GM21447 (cell line): ENCODE results near the gene TTN.

ENCODE experiments used
- ATAC-seq: cut with Tn5 transposase; IDR thresholded peaks from one replicate; pipeline ENCODE4 v1.9.1; 2021; ENCODE audit not compliant: unreplicated experiment

The TTN gene

DNA sequence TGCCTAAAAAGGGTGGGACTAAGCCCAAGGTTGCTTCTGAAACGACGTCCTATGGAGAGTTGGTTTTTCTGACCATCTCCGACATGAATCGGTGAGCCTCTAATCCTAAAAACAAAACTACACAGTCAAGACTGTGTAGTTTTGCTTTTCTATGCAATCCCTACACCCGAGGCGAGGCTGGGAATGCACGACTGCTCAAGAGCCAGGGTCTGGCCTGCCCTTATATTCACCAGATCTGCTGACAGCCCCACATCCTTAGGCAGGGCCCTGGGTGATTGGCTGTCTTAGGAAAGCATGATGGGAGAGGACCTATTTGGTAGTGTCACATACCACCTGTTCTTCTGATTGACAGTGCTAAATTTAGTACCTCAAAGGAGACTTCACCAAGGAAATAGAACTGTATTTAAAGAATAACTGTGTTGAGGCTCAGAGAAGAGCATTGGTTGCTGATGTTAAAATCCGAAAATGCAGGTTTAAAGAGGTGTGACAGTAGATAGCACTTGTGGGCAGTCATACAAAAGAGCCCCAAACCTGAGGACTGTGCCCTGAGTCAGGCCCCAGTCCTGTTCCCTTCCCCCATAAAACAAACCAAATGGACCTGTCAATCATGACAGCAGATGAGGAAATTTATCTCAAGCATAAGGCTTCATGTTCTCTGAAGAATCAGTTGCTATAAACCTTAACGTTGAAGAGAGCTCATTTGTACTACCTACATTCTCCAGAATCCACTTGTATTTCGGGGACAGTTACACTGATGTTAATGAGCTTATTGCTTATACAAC lies at the start of gene TTN:
TSS of gene TTN (minus strand) at position 197 of the 782 bp plus-strand sequence. CDS start 2,781 bp downstream, outside the sequence.
- no peak for ATAC-seq

DNA sequence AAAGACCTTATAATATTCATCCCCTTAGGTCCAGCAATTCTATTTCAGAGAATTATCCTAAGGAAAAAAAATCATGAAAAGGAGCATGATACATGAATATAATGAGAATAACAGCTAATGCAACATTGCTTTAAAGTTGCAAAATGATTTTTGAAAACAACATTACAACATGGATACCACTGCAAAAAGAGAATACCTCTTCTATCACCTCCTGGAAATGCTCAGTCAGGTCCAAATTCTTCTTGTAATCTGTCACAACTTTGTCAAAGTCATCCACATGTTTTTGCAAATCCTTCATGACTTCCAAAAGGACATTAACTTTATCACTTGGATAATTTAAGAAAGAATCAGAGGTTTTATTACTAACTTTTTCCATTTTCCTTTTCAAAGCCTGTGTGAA lies 47.9 kb upstream of the TTN start:
- no peak for ATAC-seq

DNA sequence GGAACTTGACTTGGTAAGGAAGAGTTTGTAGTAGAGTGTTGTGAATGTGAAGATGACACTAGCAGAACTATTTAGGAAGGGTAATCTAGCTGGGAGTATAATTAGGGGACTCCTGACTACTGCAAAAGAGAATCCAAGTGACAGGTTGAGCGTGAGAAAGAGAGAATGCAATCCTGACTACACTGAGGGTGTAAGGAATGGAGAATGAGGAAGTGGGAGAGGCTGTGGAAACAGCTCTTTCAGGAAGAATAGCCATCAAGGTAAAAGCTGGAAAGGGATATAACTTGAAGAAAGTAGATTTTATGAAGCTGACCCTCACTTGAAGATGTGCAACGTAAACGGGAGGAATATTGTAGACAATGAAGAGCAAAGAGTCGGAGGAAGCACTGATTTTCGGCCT lies 41.1 kb upstream of the TTN start:
- no peak for ATAC-seq

DNA sequence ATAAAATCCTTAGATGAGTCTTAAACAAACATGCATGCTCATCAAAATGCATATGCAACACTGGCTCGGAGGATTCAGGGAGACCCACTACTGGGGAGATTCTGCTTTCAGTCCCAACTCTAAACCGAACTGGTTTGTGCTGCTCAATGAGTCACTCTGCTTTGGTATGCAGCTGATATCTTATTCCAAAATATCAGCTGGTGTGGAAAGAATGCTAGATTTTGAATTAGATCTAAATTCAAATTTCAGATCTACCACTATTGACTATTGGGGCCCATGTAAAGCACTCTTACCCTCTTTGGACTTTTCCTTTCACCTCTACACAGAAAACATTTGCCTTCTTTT lies 39.2 kb upstream of the TTN start:
- no peak for ATAC-seq

DNA sequence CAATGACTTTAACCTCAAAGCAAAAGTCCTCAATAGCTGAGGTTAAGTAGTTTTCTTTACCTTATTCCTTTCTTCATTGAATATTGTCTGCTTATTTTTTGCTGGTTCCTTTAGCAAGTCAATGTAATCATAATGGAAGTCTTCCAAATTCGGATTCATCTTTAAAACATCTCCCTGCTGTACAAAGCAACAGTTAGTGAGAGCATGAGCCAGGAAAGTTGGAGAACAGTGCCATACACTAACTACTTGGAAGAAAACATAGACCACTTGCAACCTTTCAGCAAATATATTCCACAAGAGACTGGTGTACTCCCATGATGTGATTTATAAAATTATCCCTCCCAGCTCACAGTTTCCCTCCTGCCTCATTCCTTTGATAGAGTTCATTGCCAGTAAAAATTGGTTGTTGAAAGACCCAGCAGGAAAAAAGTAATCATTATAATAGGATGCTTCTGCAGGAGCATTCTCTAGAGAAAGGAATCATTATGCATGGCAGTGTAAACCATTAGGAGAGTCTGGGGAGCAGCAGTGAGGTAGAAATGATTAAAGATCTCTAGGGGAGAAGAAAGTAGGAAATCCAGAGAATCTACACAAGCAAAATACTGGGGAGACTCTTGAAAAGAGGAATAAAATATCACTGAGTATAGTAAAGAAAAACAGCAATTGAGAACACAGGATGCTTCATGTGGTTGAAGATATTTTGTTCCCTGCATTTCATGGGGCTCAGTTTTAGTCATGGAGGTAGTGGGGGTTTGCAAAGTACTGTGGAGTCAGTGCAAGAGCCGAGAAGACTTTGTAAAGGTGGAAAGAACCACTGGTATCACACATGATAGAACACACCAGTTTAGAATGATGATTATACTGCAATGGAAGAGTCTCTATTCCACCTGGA lies 38.6 kb upstream of the TTN start:
- ATAC-seq, result no peak

DNA sequence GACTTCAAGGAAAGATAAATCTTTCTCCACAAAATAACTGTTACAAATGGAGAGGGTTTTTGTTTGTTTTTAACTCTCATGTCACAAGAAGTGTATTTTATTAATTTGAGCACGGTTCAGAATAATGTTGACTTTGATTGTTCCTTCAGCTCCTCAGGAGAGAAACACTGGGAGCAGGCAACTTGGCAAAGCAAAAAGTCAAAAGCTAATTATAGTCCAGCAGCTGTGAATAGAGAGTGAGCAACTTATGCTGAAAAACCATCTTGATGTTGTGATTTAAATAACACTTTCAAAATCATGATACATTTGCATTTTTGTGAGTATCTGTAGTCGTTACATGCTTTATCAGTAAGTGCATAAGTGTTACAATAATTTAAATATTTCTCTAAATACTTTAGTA lies 37.5 kb upstream of the TTN start:
- no peak for ATAC-seq

DNA sequence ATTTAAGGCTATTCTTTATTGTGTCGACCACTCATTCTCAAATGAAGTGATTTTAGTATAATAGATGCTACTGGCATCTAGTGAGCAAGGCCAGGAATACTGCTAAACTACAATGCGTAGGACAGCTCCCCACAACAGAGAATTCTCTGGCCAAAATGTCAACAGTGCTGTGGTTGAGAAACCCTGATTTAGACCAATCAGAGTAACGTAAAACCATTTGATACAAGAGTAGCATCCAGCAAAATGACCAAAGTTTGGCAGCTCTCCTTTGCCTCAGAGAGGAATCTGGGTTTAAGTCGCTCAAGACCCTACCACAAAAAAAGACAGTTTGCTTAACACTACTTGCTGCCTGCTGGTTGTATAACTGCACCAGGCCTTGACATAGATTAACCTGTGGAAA lies 37.0 kb upstream of the TTN start:
- ATAC-seq, result no peak

DNA sequence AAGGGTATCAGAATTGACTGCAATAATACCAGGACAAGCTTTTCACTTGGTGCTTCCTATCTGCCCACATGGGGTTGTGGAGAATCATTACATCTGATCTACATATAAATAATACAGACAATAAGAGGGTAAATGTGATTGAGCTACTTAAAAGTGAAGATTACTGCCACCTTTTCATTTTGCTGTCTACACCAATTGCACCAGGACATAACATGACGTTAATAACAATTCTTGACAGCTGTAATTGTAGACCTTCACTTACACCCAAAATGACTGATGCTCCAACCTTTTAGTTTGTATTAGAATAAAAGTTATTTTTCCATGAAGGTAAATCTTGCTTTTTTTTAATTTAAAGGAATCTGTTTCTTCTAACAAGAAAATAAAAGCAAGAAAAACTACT lies 36.5 kb upstream of the TTN start:
- ATAC-seq, result no peak

DNA sequence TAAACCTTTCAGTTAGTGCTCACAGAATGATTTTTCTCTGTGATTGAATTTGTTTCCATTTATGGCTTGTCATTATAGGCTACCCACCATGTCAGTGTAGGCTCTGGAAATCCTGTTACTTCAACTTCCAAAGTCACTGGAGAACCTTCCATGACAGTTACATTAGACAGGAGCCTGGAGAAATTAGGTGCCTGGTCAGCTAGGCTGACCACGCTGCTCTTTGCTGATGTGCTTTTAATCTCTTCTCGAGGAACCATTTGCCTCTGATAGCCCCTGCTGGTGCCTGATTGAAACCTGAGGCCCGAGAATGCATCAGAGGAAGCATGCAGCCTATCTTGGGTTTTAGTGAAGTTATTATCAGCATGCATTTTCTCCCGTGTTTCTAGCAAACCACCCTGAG lies 29.6 kb upstream of the TTN start:
- no peak for ATAC-seq

DNA sequence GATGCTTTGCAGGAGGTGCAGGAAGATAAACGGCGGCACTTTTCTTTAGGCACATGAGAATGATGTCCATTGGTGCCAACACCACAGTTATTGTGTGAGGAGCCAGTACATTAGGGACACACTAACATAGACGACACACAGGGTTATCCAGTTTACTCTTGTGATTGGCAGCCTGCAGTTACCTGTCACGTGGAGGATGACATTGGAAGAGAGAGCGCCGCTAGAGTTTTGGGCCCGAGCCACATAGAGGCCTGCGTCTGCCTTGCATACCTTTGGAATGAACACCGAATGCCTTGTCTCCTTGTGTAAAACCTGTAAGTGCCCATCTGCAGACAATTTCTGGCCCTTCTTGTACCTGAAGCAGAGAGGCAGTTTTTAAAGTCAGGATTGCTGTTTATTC lies 26.9 kb upstream of the TTN start:
- ATAC-seq, result no peak

DNA sequence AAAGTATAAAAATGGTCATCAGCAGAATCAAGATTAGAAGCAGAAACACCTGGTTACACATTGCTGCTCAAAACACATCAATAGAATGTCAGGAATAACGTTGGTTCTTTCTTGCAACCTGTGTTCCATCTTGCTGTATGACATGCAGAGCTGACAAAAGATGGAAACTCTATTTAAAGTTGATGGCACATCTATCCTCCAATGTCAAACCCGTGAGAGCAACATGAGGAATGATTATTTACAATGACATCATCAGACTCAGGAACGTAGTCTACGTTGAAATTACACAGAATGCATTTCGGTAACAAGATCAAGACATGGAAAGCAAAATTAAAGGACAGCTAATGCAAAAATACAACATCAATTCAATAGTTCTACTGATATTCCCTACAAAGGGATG lies 26.2 kb upstream of the TTN start:
- no peak for ATAC-seq

DNA sequence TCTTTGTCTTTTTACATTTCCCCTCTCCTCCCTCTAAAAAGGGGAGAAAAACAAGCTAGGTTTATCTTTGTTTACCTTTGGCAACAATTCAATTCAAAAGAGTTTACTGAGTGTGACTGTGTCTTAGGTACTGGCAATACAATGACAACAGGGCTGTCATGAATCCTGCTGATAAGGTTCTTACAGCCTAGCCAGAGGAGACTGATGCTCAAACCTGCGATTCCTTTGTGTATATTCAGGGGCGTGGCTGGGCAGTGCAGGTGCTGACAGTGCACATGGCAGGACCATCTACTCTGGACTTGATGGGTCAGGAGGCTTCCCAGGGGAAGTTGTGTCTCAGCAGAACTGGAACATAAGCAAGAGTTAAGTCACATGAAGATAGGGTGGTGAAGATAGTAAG lies 23.2 kb upstream of the TTN start:
- no peak for ATAC-seq

DNA sequence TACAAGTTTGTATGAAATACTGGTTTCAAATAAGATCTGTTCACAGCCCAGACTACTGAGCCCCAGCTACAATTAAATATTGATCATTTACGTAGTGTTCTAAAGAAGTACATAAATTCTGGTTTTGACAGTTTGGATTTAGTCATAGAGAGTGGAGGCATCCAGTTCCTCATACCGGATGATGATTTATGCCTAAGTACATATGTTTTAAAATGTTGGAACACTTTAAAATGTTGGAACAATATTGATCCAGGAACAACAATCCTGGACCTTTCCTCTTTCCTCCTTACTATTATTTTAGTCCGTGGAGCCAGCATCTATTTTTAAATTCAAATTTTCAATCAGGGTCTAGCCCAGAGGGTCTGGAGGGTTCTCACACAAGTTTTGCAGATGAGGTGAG lies 22.8 kb upstream of the TTN start:
- no peak for ATAC-seq

DNA sequence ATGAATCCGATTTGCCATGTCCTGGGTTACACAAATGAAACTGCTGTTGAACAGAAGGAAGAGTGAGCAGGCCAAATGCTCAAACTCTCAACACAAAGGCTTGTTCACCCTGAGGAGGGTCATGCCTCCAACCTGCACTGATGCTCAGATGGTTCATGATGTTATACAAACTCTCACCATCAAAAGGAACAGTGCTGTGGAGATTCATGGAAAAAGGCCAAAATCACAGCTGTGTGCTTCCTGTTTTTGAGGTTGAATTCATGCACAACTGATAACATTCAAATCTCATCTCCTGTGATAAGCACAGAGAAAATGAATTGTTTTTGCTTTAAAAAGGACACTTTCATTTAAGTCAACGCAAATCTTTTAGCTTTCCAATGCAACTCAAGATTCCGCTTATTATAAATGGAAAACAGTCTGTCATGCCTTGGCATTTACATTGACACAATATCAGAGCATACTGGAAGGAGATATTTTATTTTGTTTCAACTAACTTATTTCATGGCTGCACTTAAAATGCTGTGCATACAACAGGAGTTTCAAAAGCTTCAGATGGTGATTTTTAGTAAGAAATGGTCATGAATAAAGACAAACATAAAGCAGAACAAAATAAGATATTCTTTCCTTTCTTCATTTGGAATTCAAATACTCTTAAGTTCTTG lies 22.2 kb upstream of the TTN start:
- no peak for ATAC-seq

DNA sequence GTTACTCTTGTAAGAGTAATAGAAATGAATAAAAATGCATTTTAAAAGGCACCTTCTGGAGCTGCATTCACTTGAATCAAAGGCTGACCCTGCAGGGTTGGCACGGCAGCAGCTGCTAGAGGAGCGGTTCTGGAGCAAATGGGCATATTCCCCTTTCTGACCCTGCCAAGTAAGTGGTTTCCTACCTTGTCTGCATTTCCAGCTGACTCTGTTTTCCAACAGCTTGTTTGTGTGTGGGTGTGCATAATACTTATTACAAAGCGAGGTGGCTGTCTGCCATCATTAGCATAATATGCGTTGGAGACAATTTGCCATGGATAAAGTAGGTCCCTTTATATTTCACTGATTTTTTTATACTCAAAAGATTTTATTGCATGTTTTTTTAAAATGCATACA lies 21.3 kb upstream of the TTN start:
- ATAC-seq, result no peak

DNA sequence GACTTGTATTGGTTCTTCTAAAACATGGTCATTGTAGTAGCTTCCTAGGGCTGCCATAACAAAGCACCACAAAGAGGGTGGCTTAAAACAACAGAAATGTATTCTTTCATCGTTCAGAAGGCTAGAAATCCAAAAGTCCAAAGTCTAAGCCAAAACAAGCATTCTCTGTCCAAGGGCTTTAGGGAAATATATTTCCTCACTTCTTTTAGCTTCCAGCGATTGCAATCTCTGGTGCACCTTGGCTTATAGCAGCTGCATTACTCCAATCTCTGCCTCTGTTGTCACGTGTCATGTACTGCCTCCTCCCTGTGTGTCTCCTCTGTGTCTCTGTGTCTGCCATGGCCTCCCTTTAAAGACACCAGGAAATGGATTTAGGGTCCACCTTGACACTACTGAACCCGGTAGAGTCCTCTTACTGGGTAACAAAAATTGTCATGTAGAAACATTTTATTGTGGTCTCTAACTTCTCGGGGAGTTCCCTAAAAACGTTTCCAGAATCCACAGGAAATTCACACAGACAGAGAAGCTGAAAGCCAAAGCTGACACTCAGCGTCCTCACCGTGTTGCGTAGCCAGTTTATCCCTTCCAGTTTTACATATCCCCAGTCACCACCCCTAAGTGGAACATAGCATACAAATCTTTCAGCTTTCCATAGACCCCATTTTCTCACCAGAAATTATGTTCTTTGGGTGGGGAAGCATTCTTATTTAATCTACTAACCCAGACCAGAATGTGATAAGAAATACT lies 20.7 kb upstream of the TTN start:
- no peak for ATAC-seq

DNA sequence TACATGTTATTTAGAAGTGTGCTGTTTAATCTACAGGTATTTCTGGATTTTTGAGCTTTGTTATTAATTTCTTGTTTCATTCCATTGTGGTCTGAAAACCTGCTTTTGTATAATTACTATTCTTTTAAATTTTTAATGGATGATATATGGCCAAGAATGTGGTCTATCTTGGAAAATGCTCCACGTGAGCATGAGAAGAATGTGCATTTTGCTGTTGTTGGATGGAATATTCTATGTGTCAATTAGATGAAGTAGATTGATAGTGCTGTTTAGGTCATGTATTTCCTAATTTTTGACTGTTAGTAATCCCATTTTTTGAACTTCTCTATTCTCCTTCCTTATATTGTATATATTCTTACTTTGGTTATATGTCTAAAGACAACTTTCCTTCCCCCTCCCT lies 19.9 kb upstream of the TTN start:
- no peak for ATAC-seq

DNA sequence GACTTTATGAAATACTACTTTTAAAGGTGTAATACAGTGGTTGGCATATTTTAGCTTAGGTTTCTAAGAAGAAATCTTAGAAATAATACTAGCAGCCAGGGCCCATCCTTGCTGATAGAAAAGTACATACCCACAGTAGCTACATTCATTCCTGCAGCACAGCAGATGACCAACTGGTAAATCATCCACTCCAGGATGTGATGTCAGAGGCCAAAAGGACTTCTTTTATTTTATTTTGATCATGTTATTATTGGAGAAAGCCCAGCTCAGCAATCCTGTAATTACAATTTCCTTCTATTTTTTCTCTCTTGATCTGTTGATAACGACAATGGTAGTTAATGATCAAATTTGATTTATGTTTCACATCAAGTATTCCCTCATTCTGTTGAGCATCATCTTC lies 18.0 kb upstream of the TTN start:
- ATAC-seq, result no peak

DNA sequence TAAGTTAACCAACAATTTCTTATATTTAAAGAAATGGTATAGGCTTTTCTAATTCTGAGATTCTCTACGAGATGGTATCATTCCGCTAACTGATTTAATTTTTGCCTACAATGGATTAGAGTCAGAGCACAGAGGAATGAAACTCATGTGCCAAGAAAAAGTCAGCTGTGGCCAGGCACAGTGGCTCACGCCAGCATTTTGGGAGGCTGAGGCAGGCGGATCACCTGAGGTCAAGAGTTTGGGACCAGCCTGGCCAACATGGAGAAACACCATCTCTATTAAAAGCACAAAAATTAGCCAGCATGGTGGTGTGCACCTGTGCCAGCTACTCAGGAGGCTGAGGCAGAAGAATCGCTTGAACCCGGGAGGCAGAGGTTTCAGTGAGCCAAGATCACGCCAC lies 17.0 kb upstream of the TTN start:
- ATAC-seq, result no peak

DNA sequence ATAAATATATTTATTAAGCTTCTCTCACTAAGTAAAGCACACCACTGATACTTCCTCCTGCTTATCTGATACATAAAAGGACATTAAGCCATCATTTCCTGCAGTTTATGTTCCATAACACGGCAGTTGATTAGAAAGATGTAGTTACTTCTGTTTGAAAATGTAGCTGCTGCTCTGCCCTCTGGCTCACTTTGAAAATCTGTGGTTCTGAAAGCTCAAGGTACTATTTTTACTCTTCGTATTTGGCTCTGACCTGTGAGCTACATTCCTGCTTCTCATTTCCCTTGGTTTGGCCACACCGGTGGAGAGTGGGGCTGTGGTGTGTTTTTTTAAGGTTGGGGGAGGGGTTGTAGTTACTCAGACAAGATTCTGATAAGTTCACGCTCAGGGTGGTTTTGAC lies 12.8 kb upstream of the TTN start:
- peak; percentile 84 for ATAC-seq

DNA sequence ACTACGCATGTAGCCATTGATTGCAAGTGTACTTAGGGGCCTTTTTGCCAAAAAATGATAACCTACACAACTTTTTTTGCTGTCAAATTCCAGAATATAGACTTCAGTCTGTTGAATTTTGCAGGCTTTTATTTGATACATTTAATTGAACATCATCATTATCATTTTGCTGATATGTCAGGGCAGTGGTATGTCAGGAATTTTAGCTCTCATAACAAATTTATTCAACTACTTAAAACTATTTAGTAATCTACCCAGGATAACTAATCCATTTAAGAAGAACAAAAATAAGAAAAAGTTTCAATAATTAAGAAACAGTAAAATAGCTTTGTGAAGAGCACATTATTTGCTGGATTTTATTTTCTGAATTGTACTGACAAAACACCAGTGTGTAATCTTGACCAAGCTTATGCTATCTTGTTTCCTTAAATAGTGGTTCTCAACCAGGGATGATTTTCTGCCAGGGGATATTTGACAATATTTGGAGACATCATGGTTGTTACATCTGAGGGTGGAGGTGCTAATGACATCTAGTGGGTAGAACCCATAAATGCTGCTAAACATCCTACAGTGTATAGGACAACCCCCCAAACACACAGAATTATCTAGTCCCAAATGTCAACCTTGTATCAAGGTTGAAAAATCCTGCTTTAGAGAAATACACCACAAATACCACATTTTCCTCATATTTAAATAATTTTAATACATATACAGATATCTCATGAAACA lies 12.1 kb upstream of the TTN start:
- ATAC-seq, result no peak
